22Rv1 (cell line): Measurements from ENCODE around the gene PODN.

Experiments
- ZFX ChIP-seq: fragments of 450-650 bp; IDR thresholded peaks from 2 replicates; pipeline ENCODE4 v1.6.1; 2017; ENCODE audit warnings: antibody characterized with exemption, borderline replicate concordance
- TF ChIP-seq, protein P1 (sequence below): fragments of 450-650 bp; IDR thresholded peaks from 2 replicates; pipeline ENCODE4 v1.5.1; 2017; ENCODE audit warnings: mild to moderate bottlenecking

GRCh38 chr1:53128401-53128800 lies 66.4 kb downstream of the PODN start:
- TF ChIP-seq, protein P1, sequence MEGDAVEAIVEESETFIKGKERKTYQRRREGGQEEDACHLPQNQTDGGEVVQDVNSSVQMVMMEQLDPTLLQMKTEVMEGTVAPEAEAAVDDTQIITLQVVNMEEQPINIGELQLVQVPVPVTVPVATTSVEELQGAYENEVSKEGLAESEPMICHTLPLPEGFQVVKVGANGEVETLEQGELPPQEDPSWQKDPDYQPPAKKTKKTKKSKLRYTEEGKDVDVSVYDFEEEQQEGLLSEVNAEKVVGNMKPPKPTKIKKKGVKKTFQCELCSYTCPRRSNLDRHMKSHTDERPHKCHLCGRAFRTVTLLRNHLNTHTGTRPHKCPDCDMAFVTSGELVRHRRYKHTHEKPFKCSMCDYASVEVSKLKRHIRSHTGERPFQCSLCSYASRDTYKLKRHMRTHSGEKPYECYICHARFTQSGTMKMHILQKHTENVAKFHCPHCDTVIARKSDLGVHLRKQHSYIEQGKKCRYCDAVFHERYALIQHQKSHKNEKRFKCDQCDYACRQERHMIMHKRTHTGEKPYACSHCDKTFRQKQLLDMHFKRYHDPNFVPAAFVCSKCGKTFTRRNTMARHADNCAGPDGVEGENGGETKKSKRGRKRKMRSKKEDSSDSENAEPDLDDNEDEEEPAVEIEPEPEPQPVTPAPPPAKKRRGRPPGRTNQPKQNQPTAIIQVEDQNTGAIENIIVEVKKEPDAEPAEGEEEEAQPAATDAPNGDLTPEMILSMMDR, result no peak
- TF ChIP-seq ZFX, result no peak
